ENCODE data around the gene PIAS1.

PIAS1 gene

GRCh38 chr15:68073576-68074288 is 19.6 kb downstream of the PIAS1 start:
- DNase-seq, result no peak

DNA sequence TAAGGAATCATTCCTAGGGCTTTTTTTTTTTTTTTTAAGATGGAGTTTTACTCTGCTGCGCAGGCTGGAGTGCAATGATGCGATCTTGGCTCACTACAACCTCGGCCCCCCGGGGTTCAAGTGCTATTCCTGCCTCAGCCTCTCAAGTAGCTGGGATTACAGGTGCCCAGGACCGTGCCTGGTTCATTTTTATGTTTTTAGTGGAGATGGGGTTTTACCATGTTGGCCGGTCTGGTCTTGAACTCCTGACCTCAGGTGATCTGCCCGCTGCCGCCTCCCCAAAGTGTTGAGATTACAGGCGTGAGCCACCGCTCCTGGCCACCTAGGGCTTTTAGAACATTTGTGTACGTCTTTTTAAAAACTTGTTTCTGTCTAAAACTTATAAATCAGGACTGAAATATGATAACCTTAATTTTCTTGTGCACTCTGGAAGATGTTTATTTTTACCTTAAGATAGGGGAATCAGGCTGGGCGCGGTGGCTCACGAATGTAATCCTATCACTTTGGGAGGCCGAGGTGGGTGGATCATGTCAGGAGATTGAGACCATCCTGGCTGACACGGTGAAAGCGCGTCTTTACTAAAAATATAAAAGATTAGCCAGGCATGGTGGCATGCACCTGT is 21.8 kb downstream of the PIAS1 start:
- DNase-seq, result no peak

DNA sequence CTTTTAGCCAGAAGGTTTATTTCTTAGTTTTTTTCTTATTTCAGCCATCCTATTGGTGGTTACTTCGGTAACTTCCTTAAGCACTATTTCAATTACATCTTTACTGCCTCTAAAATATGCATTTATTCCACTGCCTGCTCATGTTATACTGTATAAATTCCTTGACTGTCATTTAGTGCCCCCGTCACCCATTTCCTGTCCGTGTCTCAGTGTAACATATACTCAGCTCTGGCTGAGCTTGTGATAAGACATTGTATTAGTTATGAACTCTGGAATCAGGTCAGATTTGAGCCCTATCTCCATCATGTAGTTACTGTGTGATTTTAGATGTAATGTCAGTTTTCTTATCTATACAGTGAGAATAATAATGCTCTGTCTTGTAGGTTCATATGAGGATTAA is 24.2 kb downstream of the PIAS1 start:
- no peak for DNase-seq

- no peak for DNase-seq
Measured at GRCh38 chr15:68080334-68080733, 26.2 kb downstream of the PIAS1 start.

GRCh38 chr15:68080783-68081182 is 26.7 kb downstream of the PIAS1 start:
- no peak for DNase-seq

DNA sequence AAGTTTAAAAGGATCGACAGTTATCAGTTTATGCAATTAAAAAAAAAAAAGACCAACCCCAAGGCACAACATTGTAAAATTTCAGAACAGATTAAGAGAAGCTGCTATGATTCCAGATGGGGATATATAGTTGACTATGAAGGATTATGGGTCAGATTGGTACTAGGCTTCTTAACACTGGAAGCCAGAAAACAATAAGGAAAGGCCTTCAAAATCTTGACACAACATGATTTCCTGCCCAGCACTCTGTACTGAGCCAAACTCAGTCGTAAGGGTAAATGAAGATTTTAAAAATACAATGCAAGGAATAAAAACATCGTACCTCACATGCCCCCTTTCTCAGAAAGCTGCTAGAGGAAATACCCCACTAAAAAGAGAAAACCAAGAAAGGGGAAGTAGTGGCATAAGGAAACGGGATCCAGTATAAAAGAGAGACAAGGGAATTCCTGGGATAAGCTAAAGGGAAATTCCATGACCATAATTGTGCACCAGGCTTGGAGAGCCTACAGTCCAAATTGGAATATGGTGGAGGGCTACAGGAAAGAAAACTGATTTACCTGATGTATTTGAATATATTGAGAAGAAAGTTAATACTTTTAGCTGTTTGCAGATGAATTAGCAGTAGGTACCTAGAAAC is 27.9 kb downstream of the PIAS1 start:
- no peak for DNase-seq

- DNase-seq, result no peak
Measured at GRCh38 chr15:68082735-68083134, 28.6 kb downstream of the PIAS1 start.

DNA sequence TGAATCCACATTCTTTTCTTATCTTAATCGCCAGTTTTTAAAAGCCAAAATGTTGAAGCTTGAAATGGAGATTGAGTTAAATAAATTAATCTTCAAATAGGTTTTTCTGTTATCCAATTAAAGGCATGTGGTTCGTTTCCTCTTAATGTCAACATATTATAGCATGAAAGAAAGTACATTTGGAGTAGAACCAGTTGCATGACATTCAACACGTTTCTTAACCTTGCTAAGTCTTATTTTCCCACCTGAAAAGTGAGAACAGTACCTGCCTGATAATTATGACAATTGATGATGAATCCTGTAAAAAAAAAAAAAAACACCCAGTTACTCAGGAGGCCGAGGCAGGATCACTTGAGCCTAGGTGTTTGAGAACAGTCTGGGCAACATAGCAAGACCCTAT is 29.3 kb downstream of the PIAS1 start:
- DNase-seq, result no peak

- DNase-seq, result no peak
Measured at GRCh38 chr15:68085052-68085451, 30.9 kb downstream of the PIAS1 start.

DNA sequence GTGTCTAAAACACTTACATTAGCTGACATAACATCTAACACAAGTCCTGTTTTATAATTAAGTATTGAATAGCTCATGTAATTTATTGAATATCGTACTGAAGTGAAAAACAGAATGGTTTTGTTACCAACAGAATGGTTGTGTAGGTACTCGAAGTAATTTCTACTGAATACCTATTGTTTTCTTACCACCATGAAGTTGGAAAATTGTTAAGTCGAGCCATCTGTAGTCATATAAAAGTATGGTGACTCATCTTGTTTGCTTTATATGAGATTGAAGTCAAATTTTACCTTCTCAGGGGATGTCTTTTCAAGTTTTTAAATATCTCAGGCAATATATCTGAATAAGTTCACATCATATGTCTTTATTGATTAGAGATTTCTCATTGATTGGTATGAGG is 37.6 kb downstream of the PIAS1 start:
- DNase-seq, result no peak

DNA sequence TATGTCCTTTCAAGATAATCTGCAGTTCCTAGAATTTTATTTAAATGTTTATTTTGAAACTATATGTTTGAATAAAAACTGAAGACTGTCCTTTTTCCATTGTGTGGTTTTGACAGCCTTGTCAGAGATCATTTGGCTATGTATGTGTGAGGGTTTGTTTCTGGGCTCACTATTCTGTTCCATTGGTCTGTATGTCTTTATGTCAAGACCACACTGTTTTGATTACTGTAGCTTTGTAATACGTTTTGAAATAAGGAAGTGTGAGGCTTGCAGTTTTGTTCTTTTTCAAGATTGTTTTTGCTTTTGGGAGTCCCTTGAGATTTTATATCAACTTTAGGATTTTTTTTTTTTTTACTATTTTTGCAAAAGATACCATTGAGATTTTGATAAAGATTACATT is 42.0 kb downstream of the PIAS1 start:
- no peak for DNase-seq

- no peak for DNase-seq
Measured at GRCh38 chr15:68097029-68097428, 42.9 kb downstream of the PIAS1 start.

DNA sequence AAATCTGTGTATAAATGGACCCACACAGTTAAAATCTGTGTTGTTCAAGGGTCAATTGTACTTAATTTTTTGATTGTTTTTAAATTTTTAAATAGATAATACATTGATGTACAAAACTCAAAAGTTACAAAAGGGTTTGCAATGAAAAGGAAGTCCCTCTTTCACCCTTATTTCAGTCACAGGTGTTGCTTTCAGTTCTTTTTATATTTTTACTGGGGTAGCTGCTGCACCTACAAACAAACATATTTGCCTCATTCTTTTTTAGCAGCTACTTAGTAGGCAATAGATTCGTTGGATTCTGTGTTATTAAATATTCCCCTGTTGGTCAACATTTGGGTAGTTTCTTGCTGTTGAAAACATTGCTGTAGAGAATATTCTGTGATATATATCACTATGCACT is 44.4 kb downstream of the PIAS1 start:
- DNase-seq, result no peak

- DNase-seq, result no peak
Measured at GRCh38 chr15:68100194-68100593, 46.1 kb downstream of the PIAS1 start.

GRCh38 chr15:68103603-68104002 is 49.5 kb downstream of the PIAS1 start:
- DNase-seq, result no peak

- DNase-seq, result no peak
Measured at GRCh38 chr15:68106656-68107055, 52.5 kb downstream of the PIAS1 start.

GRCh38 chr15:68107142-68107541 is 53.0 kb downstream of the PIAS1 start:
- no peak for DNase-seq

DNA sequence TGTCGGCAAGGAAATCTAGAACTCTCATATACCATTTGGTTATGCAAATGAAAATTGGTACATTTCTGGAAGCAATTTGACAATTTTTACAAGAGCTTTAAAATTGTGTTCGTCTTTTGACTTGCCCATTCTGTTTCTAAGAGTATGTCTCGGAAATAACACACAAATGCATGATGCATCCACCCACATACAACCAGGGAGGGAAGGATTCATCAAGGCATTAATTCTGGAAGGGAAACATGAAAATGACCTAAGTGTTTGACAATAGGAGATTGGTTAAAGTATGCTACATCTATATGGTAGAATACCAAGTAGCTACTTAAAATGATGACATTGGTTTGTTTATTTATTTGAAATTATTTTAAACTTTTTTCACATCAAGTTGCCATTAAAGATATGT is 58.6 kb downstream of the PIAS1 start:
- DNase-seq, result no peak

DNA sequence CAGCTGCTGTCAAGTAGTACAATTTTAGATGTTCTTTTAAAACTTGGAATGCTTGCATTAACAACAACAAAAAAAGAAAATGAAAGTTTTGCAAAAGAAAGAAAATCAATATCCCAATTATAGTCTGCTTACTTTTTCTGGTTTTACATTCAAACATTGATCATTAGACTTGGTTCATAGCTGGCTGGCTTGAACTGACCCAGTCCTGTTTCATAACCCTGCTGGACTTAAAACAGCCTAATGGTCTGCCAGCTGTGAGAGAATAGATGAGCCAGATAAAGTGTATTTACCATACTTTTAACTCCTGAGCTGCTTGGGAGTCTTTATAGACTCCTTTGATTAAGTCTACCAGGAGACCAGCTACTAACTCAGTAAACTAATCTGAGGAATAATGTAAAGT is 59.2 kb downstream of the PIAS1 start:
- DNase-seq, result no peak

GRCh38 chr15:68113751-68114150 is 59.6 kb downstream of the PIAS1 start:
- no peak for DNase-seq

GRCh38 chr15:68114356-68114755 is 60.2 kb downstream of the PIAS1 start:
- DNase-seq, result no peak

GRCh38 chr15:68114840-68115239 is 60.7 kb downstream of the PIAS1 start:
- no peak for DNase-seq

- DNase-seq, result no peak
Measured at GRCh38 chr15:68124700-68125099, 70.6 kb downstream of the PIAS1 start.

DNA sequence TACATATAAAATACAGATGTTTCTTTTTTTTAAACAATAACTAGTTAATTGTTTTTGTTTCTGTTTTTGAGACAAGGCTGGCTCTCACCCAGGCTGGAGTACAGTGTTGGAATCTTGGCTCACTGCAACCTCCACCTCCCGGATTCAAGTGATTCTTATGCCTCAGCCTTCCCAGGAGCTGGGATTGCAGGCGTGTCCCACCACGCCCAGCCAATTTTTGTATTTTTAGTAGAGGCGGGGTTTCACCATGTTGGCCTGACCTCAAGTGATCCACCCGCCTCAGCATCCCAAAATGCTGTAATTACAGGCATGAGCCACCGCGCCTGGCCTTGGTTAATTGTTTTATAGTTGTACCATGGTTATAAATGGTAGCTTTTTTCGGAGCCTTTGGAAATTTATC is 72.3 kb downstream of the PIAS1 start:
- no peak for DNase-seq

GRCh38 chr15:68129072-68129471 is 75.0 kb downstream of the PIAS1 start:
- DNase-seq, result no peak
